NCI-H187 treated with DMSO at 0.1 percent for 48 hours (cell line): ENCODE data around the gene RTP3.
"Not testable (repeated sequence)": the region's sequence is repeated elsewhere in the genome, so short reads cannot be mapped to it uniquely, and the experiment has no call there.

Experiments used
- DNase-seq: peaks from one replicate; lab custom pipeline; 2025; lab: John Stamatoyannopoulos, UW

The RTP3 gene

GRCh38 chr3:46546896-46547440 is 49.2 kb downstream of the RTP3 start:
- no peak for DNase-seq

GRCh38 chr3:46548611-46549010 is 50.8 kb downstream of the RTP3 start:
- not testable (repeated sequence) for DNase-seq

GRCh38 chr3:46549408-46549904 is 51.7 kb downstream of the RTP3 start:
- no peak for DNase-seq

GRCh38 chr3:46549989-46550388 is 52.2 kb downstream of the RTP3 start:
- no peak for DNase-seq
